HG03439 (cell line): ENCODE data around the gene EYS.
"Not testable (repeated sequence)": the region's sequence is repeated elsewhere in the genome, so short reads cannot be mapped to it uniquely, and the experiment has no call there.

Experiments
- ATAC-seq: cut with Tn5 transposase; IDR thresholded peaks from one replicate; pipeline ENCODE4 v1.9.1; 2021; ENCODE audit warnings: mild to moderate bottlenecking, moderate library complexity; ENCODE audit not compliant: unreplicated experiment

The EYS gene

GRCh38 chr6:63887804-63888203 lies 1819.2 kb downstream of the EYS start:
- ATAC-seq = not testable (repeated sequence)

GRCh38 chr6:63887002-63887751 lies 1819.8 kb downstream of the EYS start:
- ATAC-seq = no peak

DNA sequence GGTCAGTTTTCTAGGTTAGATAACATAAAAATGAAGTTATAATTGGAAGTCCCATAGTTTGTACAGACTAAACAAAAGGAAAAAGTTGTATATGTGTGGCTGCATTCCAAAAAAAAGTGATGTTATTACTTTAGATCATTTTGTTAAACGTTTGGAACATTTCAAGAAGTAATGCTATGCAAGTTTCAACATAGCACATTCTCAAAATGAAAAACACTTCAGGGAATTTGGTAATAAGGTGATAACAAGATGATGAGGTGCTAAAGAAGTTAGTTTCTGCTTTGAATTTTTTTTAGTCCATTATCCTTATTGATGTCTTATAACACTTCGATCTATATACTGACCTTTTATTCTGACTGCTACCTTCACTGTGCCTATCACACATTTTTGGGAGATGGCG lies 1820.7 kb downstream of the EYS start:
- ATAC-seq = no peak

GRCh38 chr6:63883597-63883996 lies 1823.4 kb downstream of the EYS start:
- no peak for ATAC-seq

- ATAC-seq = no peak
These were observed 1824.8 kb downstream of the EYS start for GRCh38 chr6:63882208-63882607.

- ATAC-seq = no peak
These were observed 1825.2 kb downstream of the EYS start for GRCh38 chr6:63881791-63882190.

GRCh38 chr6:63872233-63872632 lies 1834.8 kb downstream of the EYS start:
- no peak for ATAC-seq

DNA sequence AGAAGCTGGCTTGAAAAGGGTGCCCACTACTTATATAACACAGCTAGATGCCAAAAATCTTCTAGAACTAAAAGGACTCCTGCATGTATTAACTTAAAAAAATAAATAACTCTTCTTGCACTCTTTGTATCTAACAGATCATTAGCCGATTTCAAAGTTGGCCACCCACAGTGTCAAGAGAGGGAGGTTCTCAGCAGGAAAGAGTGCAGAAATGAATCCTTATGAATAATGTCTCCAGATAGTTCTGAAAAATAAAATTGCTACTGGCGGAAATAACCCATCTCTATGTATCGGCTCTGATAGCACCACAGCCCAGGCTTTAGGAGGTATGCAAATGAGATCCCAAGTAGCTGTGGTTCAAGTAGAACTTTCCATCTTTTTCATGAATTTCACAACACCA lies 1838.7 kb downstream of the EYS start:
- ATAC-seq = no peak

GRCh38 chr6:63864671-63865318 lies 1842.2 kb downstream of the EYS start:
- ATAC-seq = no peak

DNA sequence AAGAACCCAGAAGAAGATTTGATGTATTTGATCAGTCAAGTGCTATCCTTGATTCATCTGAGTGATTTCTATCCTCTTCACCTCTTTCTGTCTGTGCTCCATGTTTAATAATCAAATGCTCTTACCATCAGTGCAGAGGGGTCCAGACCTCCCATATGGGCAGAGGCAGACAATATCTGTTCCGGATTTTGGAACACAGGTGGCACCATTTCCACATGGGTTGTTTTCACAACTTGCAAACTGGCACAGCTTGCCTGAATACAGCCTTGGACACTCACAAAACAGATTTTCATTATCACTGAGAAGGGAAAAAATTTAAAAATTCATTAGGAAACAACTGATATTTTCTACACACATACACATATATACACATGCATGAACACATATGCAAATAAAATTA lies 1843.0 kb downstream of the EYS start:
- ATAC-seq = no peak

- no peak for ATAC-seq
These were observed 1844.4 kb downstream of the EYS start for GRCh38 chr6:63862486-63863198.

GRCh38 chr6:63859528-63859927 lies 1847.5 kb downstream of the EYS start:
- no peak for ATAC-seq

DNA sequence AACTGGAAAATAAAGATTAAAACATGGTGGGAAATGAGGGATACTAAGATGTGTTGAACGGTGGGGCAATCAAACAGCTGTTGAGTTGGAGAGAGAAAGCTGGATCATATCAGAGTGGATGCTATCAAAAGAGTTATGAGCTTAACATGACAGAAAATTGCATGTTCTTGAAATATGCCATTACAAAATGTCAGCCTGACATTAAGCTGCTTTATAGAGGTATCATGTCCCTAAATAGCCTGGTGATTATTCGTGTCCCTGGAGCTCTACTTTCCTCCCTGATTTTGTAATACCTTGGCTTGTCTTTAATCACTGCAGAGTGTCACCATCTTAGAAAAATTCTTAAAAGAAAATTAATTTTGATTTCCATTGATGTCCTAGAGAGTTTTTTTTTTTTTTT lies 1848.3 kb downstream of the EYS start:
- ATAC-seq = no peak

DNA sequence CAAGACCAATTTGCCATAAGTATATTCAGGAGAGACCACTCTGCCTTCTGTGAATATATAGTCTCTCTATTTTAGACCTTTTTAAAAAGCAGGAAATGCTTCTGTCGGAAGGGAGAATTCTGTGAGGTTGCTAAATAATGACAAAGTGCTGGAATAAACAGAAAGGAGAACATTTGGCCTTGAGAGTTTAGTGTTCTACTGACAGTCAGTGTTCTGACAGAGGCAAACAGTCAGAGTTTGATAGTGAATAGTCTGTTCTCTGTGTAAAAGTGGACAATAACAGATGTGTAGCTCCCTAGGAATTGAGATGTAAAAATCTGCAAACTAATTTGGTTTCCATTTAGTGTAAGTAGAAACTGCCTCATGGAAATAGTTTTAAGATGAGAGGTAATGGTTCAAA lies 1850.8 kb downstream of the EYS start:
- no peak for ATAC-seq

GRCh38 chr6:63844287-63844686 lies 1862.7 kb downstream of the EYS start:
- no peak for ATAC-seq

GRCh38 chr6:63839485-63839884 lies 1867.5 kb downstream of the EYS start:
- ATAC-seq = no peak

- ATAC-seq = not testable (repeated sequence)
These were observed 1878.3 kb downstream of the EYS start for GRCh38 chr6:63828678-63829077.

GRCh38 chr6:63824722-63825121 lies 1882.3 kb downstream of the EYS start:
- ATAC-seq = no peak

DNA sequence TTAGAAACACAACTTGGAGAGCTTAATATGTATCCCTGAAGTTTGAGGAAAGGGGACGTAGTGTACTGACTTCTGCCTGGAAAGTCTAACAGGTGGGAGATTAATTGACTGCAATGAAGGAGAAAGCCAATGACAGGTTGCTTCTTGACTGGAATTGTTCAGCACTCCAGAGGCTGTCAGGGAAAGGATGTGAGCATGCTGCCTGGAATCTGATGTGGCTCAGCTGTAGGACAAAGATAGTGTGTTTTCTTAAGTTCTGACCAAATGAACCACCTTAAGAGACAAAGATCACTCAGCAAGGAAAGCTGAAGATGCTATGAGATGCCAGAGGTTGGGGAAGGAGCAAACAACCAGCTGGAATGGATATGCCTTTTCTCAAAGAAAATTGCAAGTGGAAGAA lies 1885.6 kb downstream of the EYS start:
- ATAC-seq = no peak

- no peak for ATAC-seq
These were observed 1887.2 kb downstream of the EYS start for GRCh38 chr6:63819831-63820230.

GRCh38 chr6:63817492-63818050 lies 1889.5 kb downstream of the EYS start:
- no peak for ATAC-seq

DNA sequence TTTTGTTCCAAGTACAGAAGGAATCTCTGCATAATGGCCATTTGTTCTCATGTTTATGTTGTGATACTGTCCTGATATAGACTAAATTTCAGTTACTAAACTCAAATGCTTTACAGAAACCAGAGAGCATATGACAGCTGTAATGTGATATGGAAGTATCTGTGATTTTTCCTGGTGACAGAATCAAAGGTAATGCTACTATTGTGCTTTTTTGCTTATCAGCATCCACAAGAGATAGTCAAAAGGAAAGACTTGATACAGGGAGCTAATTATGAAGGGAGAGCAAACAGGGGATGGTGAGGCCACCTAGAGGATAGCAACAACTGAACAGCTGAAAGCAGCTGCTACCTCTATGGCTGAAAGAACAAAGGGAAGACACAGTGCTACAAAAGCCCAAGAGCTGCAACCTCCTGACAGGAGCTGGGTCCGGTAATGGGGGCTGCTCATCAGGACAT lies 1890.0 kb downstream of the EYS start:
- ATAC-seq = no peak
